Panc1 (cell line): ENCODE data around the gene C14orf132.

Source experiments
- POLR2AphosphoS5 ChIP-seq: IDR thresholded peaks from 2 replicates; pipeline ENCODE4 v1.6.1; 2012; ENCODE audit warnings: mild to moderate bottlenecking, low read depth, low read length, moderate library complexity
- TF ChIP-seq, protein P1 (sequence below): fragments of 450-650 bp; IDR thresholded peaks from 2 replicates; pipeline ENCODE4 v1.5.1; 2017; ENCODE audit warnings: mild to moderate bottlenecking

GRCh38 chr14:96085369-96085768, 46.2 kb downstream of the C14orf132 start:
- TF ChIP-seq, protein P1, sequence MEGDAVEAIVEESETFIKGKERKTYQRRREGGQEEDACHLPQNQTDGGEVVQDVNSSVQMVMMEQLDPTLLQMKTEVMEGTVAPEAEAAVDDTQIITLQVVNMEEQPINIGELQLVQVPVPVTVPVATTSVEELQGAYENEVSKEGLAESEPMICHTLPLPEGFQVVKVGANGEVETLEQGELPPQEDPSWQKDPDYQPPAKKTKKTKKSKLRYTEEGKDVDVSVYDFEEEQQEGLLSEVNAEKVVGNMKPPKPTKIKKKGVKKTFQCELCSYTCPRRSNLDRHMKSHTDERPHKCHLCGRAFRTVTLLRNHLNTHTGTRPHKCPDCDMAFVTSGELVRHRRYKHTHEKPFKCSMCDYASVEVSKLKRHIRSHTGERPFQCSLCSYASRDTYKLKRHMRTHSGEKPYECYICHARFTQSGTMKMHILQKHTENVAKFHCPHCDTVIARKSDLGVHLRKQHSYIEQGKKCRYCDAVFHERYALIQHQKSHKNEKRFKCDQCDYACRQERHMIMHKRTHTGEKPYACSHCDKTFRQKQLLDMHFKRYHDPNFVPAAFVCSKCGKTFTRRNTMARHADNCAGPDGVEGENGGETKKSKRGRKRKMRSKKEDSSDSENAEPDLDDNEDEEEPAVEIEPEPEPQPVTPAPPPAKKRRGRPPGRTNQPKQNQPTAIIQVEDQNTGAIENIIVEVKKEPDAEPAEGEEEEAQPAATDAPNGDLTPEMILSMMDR, result no peak
- no peak for TF ChIP-seq POLR2AphosphoS5
